22Rv1 (cell line): Measurements from ENCODE around the gene RIC8A.

Experiments
- CTCF ChIP-seq: fragments of 450-650 bp; IDR thresholded peaks from 2 replicates; pipeline ENCODE4 v1.5.1; 2017; ENCODE audit warnings: mild to moderate bottlenecking
- ZFX ChIP-seq: fragments of 450-650 bp; IDR thresholded peaks from 2 replicates; pipeline ENCODE4 v1.6.1; 2017; ENCODE audit warnings: antibody characterized with exemption, borderline replicate concordance

- no peak for TF ChIP-seq CTCF
- no peak for TF ChIP-seq ZFX
These were observed 4.2 kb upstream of the RIC8A start for GRCh38 chr11:203056-203944.
